GM12891 (cell line): Measurements from ENCODE around the gene ADAMTS3.

ENCODE experiments used
- POLR2A ChIP-seq: IDR thresholded peaks from 2 replicates; pipeline ENCODE4 v1.6.1; 2011; ENCODE audit warnings: low read depth, low read length, control low read depth
- POLR2AphosphoS5 ChIP-seq: IDR thresholded peaks from 2 replicates; pipeline ENCODE4 v1.6.1; 2011; ENCODE audit warnings: low read depth, low read length, control low read depth
- POU2F2 ChIP-seq: IDR thresholded peaks from 2 replicates; pipeline ENCODE4 v1.6.1; 2011; ENCODE audit warnings: low read depth, mild to moderate bottlenecking, control low read depth, low read length, moderate library complexity
- TAF1 ChIP-seq: IDR thresholded peaks from 2 replicates; pipeline ENCODE4 v1.6.1; 2011; ENCODE audit warnings: low read depth, low read length, control low read depth

DNA sequence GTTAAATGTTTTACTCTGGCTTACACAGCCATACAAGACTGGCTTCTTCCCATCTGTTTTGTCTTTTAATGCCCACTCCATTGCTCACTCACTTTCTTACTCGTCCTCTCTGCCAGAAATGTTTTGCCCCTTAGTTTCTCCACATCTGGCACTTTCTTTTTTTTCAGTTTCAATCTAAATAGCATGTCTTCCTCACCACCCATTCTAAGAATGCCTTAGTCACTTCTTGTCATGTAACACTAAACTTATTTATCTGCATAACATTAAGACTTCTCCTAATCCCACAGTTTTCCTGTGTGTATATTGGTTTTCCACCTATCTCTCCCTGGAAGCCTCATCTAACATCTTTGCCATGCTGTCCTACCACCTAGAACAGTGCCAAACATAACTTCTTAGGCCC is 119.3 kb downstream of the ADAMTS3 start:
- TF ChIP-seq POLR2A (no peak), POLR2AphosphoS5 (no peak), TAF1 (no peak), POU2F2 (no peak)
